Measurements from ENCODE around the gene SLC2A9.
"Not testable (repeated sequence)": the region's sequence is repeated elsewhere in the genome, so short reads cannot be mapped to it uniquely, and the experiment has no call there.

The SLC2A9 gene

DNA sequence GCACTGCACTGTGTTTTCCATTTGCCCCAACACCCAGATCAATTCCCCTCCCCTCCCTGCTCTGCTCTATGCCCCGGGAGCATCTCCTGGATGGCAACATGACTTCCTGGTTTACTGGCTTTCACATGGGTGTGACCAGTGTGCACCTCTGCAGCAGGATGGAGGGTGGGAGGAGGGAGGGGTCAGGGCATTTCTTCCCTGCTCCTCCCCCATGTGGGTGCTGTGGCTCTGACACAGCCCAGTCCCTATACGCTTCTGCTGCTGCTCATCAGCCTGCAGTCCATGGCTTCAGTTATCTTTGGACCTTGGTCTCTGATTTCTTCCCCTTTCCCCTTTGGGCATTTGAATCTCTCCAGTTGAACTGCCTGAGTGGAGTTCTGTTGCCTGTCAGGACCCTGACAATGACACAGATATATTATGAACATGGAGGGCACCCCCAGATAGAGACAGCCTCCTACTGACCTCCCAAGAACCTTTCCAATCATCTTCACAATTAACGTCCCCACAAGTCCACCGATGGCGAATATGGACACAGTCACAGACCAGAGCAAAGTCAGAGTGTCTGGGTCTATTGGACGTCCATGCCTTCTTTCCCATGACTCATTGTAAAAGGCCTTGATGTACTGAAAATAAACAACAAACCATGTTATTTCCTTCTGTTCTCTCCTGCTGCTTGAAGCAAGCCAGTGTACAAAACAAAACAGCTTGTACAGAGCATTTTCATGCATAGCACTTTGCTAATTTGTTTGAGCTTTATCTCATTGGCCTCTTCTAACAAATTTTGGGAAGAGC, 24.8 kb downstream of the SLC2A9 start:
- DNase-seq (ENCODE audit: low read depth in 2 of 2) = no peak

DNA sequence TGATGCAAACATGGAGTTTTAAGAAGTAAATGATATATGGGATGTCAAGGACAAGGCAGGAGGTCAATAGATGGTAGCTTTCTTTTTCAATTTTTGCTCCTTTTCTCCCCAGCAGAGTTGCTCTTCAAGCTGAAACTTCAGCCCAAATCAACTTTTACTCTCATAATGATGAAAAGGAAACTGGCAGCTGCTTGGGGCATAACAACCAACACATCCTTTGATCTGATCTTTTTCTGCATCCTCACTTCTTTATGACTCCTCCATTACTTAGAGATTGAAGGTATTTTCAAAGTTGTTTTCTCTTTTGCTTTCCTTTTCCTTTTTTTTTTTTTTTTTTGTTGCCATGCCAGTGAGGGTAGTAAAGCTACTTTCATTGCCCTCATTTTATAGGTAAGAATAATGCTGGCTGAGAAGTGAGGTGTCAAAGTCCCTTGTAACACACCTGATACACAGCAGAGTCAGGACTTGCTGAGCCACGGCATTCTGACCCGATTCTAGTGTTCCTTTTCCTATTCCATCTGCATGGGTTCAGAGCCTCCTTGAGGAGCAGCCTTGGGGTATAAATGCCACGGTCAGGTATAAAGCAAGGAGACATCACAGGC, 26.9 kb downstream of the SLC2A9 start:
- DNase-seq (ENCODE audit: low read depth in 2 of 2) = no peak

DNA sequence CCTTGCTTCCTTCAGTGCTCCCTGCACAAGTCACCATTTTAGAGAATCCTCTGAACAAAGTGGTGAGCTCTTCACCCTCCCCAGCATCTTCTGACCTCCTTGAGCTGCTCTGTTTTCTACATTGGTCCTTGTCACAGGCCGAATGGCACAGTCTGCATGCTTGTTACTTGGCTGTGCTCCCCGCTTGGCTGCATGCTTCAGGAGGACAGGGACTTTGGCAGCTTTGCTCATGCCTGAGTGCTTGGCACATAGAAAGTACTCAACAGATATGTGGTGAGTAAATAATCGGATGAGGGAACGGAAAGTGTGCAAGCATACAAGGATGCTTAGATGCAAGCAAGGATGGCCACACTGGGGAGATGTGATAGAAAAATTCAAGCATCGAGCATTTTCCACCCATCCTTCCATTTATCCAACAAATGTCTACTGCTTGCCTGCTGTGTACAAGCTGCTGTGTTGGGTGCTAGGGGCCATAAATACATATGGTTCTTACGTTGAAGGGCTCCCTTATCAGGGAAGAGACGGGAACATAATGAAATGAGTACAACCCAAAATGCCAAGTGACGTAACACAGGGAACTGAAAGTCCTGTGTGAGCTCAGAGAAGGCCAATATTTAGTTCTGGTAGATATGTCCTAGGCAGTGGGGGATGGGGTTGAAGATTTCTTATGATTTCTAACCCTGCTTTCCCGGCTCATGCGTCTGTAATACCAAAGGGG, 31.2 kb downstream of the SLC2A9 start:
- DNase-seq (ENCODE audit: low read depth in 2 of 2) = no peak

DNA sequence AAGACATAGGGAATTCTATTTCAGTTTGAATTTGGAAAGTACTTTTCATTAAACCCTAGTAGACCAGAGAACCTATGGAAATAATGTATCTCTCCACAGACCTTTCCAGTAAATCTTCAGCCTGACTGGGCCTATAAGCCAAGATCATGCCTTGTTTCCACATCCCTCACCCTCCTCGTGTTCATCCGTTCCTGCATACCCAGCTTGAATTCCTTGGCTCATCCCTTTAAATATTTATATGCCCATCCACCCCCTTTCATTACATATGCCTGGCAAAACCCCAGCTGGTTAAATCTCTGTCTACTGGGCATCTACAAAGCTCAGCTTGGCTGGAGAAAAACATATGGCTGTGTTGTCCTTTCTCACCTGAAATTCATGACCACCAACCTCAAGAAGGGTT, 32.4 kb downstream of the SLC2A9 start:
- DNase-seq (ENCODE audit: low read depth in 2 of 2) = no peak

DNA sequence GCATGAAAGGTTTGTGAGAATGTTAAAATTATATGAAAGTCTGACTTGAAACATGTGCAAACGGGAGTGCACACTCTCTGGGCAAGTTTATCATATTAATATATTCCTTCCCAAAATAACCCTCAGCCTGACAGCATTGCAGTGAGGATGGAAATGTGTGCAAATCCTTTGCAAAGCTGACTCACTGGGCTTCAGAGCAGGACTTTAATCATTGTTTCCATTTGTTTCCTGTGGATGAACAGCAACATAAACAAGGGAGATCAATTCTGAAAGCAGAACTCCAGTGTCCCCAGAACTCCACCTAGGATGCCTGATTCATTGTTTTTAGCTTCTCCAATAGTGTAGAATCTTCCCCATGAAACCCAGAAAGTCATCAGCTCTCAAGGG, 32.9 kb downstream of the SLC2A9 start:
- no peak for DNase-seq (ENCODE audit: low read depth in 2 of 2)

DNA sequence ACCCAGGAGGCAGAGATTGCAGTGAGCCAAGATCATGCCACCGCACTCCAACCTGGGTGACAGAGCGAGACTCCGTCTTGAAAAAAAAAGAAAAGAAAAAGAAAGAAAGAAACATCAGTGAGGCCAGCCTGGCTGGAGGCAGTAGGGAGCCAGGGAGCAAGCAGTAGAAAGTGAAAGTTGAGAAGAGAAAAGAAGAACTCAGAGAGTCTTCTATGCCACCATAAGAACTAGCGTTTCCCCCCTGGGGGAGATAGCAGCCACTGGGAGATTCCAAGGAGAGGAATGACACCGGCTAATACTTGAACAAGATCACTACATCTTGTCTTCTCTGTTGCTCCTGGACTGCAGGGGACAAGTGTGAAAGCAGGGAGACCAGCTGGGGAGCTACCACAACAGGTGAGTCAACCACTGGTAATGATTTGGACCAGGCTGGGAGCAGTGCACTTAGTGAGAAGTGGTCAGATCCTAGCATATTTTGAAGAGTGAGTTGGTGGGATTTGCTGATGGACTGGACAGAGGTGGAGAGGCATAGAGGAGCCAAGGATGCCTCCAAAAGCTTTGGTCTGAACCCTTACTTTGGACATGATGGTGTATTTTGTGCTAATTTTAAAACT, 33.4 kb downstream of the SLC2A9 start:
- no peak for DNase-seq (ENCODE audit: low read depth in 2 of 2)

DNA sequence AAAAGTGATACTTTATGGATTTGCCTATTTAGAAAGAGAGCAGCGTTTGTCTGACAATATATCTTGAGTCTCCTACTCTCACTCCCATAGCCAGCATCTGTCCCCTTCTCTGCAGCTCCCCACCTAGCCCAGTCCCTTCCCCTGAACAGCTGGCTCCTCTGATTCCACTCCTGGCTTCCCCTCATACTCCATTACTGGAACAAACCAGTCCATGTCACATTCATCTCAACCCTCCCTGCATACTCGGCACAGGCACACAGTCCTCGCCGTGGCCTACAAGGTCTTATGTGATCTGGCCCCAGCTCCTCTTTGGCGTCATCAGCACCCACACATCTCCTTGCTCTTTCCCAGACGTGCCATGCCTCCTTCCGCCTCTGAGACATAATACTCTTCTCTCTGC, 36.7 kb downstream of the SLC2A9 start:
- no peak for DNase-seq (ENCODE audit: low read depth in 2 of 2)

DNA sequence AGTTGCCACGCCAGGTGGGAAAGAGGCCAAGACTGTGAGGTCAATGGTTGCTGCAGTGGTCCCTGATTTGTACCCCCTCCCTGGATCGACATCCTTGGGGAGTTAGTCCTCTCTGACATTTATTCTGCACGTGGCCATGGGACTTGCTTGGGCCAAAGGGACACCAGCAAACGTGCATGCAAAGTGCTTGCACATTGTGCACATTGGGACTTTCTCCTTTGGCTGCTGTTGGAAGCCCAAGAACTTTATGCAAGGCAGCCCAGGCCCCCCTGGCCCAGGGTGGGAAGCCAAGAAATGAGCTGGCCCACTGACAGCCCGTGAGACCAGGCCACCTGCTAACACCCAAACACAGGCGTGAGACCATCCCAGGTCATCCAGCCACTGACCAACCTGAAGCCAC, 38.1 kb downstream of the SLC2A9 start:
- no peak for DNase-seq (ENCODE audit: low read depth in 2 of 2)

DNA sequence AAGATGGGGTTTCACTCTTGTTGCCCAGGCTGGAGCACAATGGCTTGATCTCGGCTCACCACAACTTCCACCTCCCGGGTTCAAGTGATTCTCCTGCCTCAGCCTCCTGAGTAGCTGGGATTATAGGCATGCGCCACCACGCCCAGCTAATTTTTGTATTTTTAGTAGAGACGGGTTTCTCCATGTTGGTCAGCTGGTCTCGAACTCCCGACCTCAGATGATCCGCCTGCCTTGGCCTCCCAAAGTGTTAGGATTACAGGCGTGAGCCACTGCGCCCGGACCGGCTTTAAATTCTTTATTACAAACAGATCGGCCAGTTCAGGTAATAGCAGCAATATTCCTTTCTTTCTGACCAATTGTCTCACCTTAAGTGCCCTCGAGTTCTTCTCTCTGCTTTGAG, 39.4 kb downstream of the SLC2A9 start:
- DNase-seq (ENCODE audit: low read depth in 2 of 2) = not testable (repeated sequence)

DNA sequence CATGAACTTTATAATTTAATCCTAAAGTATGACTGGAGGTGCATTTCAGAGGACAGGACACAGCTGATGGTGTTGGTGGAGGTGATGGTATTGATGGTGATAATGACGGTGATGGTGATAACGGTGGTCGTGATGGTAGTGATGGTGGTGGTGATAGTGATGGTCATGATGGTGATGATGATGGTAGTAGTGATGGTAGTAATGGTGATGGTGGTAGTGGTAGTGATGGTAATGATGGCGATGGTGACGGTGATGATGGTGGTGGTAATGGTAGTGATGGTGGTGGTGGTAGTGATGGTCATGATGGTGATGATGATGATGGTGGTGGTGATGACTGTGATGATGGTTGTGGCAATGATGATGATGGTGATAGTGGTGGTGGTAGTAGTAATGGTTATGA, 40.4 kb downstream of the SLC2A9 start:
- no peak for DNase-seq (ENCODE audit: low read depth in 2 of 2)

DNA sequence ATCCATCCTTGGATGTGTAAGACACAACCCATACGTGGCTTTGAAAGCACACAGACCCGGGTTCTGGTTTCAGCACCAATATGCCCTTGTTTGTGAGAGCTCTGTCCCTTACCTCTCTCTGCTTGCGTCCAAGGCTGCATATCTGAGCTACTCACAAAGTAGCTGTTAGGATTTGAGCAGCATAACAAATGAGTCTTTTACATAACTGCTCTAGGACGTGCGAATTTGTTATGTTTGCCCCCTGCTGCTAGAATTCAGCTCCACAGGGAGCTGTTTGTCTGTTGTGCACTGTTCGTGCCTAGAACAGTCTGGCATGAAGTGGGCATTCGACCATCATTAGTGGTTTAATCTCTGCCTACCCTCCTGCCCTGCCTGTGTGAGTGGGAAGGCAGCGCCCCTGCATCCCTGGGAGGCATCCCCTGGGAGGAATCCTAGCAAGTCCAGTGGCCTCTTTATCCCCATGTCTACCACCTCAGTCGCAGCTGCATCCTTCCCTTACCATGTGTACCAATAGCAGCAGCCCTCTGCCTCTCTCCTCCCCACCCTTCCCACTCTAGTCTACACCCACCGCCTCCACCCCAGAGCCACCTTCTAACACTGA, 42.1 kb downstream of the SLC2A9 start:
- DNase-seq (ENCODE audit: low read depth in 2 of 2) = no peak

DNA sequence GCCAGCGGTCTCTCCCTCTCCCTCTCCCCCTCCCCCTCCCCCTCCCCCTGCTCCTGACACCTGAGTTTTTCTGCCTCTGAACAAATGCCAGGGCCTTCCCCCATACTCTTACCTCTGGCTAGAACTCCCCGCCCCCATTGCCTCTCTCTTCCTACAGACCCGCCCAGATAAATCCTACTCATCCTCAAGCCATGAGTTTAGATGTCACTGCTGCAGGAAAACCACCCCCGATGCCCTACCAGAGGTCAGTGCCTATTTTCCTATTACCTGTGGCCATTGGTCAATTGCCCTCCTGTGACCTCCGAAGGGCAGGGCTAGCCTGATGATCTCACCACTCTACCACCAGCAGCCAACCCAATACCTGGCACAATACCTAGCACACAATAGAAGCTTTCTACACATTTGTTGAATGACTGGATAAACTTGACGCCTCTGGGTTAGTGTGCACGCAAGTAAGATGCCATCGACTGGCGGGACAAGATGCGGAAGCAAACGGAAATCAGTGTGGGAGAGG, 43.7 kb downstream of the SLC2A9 start:
- no peak for DNase-seq (ENCODE audit: low read depth in 2 of 2)

DNA sequence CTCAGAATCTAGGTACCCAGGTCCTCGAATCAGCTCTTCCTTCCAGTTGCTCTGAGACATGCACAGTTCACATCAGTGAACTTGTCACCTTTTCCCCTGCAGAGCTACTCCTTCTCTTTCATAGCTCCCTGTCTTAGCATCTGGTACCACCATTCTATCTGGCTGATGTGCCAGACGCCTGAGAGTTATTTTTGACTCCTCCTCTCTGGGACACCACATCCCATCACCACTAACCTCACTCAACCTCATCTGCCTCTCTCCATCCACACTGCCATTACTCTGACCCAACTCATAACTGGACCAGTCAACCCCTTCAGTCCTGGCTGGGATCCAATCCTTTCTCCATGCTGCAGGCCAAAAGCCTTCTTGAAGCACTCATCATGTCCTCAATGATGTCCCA, 44.5 kb downstream of the SLC2A9 start:
- no peak for DNase-seq (ENCODE audit: low read depth in 2 of 2)

DNA sequence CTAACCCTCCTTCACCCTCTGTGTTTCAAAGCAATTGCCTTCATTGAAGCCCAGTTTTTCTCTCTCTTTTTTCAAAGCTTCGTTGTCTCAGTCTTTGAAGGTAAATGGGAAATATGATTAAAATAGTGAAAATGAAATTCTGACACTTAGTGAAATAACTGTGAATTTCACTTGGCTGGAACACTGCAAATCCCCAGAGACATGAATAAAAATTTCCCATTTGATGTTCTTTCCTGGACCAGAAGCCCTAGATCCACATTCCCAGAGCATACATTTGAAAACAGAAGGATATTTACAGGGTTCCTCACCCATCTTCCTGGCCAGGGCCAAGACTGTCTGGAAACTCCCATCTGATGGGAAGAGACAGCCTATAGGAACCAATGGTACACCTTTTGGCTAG, 45.0 kb downstream of the SLC2A9 start:
- no peak for DNase-seq (ENCODE audit: low read depth in 2 of 2)

DNA sequence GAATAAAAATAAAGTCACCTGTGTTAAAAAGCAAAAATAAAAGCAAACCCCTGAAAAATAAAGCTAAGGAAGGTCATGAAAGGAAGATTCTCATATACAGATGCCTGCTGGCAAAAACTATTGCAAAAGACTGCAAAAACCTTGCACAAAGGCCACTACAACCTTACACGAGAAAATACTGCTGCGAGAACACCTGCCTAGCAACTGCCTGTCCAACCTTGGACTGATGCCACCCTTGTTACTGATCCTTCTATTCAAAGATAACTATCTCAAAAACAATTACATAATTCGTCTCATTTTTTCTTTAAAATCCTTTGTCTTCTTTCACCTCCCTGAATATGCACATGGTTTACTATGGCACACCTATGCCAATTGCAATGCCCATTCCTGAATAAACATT, 49.6 kb downstream of the SLC2A9 start:
- no peak for DNase-seq (ENCODE audit: low read depth in 2 of 2)

DNA sequence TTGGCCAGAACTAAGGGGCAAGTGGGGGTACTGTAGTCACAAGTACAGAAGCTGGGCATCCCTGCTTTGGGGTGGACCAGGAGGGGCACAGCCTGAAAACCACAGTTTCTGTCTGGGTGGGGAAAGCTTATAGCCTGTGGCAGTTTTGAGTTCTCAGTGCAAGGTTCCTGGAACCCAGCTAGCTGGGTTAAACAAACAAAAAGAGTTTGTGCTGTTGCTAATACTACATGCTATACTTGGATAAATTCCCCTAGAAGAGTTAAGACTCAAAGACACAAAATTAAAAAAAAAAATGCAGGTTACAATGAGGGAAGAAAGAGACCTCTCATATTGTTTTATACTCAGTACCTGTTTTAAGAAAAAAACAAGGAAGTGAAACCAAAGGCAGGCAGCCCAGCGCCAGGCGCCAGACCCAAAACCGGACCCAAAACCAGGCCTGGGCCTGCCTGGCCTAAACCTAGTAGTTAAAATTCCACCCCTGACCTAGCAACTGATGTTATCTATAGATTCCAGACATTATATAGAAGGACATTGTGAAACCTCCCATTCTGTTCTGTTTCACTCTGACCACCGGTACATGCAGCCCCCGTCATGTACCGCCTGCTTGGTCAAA, 50.8 kb downstream of the SLC2A9 start:
- DNase-seq (ENCODE audit: low read depth in 2 of 2) = no peak

DNA sequence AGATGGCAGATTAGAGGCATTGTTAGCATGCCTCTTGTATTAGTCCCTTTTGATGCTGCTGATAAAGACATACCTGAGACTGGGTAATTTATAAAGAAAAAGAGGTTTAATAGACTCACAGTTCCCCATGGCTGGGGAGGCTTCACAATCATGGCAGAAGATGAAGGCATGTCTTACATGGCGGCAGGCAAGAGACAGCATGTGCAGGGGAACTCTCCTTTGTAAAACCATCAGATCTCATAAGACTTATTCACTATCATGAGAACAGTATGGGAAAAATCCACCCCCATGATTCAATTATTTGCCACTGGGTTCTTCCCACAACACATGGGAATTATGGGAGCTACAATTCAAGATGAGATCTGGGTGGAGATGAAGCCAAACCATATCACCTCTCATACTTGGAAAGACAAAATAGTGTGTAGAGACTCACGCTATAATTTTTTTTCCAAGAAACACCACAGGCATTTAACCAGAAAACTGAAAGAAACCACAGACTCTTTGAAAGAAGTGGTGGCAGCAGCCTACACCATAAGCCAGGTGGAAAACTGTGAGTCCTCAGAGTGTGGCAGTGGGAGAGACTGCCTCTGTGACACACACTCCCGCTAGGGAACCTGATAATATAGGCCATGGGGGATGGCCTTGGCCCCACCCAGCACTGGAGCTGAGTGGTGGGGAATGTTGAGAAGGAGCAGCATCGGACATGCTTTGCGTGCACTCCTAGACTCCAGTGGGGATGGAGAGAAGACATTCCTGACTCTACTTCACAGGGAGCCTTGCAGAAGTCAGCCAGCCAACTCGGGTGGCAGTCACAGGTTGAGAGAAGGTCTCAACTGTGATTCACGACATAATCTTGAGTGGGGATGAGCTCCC, 51.5 kb downstream of the SLC2A9 start:
- DNase-seq (ENCODE audit: low read depth in 2 of 2) = no peak

DNA sequence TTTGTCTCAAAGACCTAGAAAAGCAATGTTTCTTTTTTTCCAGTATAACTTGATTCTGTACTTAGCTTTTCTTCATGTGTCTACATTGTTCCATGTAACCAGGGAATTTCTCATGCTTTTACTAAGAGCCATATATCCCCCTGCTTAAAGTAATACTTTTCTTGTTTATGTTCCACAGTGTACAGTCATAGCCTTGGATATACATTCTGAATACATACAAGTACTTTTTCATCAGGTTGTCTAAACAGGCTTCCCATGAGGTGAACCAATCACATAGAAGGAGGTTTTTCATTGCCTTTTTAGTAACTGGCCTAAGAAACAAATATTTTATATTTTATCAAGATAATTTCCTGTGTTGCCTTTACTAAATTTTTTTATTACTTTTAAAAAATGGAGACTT, 52.8 kb downstream of the SLC2A9 start:
- no peak for DNase-seq (ENCODE audit: low read depth in 2 of 2)

DNA sequence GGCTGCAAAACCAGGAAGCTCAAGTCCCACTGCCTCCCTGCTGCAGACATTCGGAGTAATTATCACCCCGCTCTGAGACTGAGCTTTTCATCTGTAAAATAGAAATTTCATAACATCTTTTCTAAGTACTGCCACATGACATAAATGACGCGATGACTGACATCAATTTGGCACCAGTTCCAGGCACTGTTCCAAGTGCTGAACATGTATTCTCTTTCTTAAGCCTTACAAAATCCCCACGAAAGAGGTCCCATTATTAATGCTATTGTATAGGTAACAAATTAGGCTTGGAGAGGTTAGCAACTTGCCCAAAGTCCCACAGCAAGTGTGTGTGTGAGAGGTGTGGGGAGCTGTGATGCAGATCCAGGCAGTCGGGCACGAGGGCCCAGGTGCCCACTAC, 56.4 kb downstream of the SLC2A9 start:
- DNase-seq (ENCODE audit: low read depth in 2 of 2) = no peak

DNA sequence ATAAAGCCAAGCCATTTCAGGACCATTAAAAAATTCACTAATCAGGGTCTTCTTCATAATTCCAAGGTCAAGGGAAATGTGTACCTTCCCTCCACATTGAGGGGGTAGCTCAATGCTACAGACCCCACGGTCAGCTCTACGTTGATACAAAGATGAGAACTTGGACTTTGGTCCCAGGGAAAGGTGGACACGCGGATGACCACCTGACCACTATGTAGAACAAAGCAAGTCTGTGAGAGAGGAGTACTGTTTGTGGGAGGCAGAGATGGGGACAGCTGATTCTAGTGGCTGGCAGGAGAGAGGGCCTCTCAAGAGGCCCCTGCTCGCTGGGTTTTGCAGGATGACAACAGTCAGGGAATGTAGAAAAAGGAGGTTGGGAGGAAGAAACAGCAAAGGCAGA, 58.0 kb downstream of the SLC2A9 start:
- no peak for DNase-seq (ENCODE audit: low read depth in 2 of 2)
